Measurements from ENCODE around the gene ILDR2. TPM values are rescaled to one million over a fixed set of nuclear protein-coding genes. Genes with fewer than 3 reads are reported as not detected.

Gene ILDR2
- total RNA-seq, 1 experiment from 2014 or later: not detected

DNA sequence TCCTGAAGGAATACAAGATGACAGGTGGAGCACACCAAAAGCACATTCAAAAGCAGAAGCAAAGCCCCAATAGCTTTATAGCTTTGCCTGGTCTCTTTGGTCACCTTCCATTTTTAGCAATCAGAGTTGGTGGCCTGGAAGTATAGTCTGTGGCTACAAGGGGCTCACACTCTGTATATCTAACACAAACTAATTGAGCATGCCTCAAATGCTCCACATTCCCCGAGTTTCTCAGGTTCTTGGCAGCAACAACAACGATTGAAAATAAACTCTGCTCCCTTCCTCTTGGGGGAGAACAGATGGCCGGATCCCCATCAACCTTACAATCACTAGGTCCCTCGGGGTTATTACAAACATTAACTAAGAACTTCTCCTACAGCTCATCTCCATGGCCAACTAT lies 74.4 kb downstream of the ILDR2 start:
- CTCF ChIA-PET: no interaction called here
- no TSS peak for BruUV-seq (replicated peaks)
- POLR2A ChIA-PET (ENCODE audit: unreplicated experiment): no interaction called here
- DNase-seq: no peak
- H3K27me3 ChIP-seq (ENCODE audit: insufficient read depth, low read depth): no peaks in the 10 kb centered on the region
- H3K27ac ChIP-seq: no peak overlapping the region
- no peaks in the 10 kb centered on the region for H3K9me2 ChIP-seq (ENCODE audit: insufficient read depth)
- H3K4me2 ChIP-seq: no peak overlapping the region
- H3K4me3 ChIP-seq: no peak overlapping the region
- H3F3A ChIP-seq (ENCODE audit: insufficient read depth, low read depth): no peaks in the 10 kb centered on the region
- H2AFZ ChIP-seq: no peak overlapping the region
- H3K79me2 ChIP-seq (ENCODE audit: low read depth): no peaks in the 10 kb centered on the region
- no peaks in the 10 kb centered on the region; the same call in 1 of the 2 replicates for H3K9me3 ChIP-seq (ENCODE audit: insufficient read depth, low read depth)
- no peaks in the 10 kb centered on the region for H4K20me1 ChIP-seq (ENCODE audit: insufficient read depth)
- H3K36me3 ChIP-seq (ENCODE audit: low read depth): no peaks in the 10 kb centered on the region
- TF ChIP-seq, protein P1, sequence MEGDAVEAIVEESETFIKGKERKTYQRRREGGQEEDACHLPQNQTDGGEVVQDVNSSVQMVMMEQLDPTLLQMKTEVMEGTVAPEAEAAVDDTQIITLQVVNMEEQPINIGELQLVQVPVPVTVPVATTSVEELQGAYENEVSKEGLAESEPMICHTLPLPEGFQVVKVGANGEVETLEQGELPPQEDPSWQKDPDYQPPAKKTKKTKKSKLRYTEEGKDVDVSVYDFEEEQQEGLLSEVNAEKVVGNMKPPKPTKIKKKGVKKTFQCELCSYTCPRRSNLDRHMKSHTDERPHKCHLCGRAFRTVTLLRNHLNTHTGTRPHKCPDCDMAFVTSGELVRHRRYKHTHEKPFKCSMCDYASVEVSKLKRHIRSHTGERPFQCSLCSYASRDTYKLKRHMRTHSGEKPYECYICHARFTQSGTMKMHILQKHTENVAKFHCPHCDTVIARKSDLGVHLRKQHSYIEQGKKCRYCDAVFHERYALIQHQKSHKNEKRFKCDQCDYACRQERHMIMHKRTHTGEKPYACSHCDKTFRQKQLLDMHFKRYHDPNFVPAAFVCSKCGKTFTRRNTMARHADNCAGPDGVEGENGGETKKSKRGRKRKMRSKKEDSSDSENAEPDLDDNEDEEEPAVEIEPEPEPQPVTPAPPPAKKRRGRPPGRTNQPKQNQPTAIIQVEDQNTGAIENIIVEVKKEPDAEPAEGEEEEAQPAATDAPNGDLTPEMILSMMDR (conservative IDR thresholded peaks at IDR 0.05): no peak
- TF ChIP-seq EZH2 (IDR thresholded peaks at IDR 0.05; ENCODE audit: low read depth): no peak
- H3K4me1 ChIP-seq (replicated peaks; ENCODE audit: insufficient read depth): peaks cover 8% of the 10 kb centered on the region; the same call in 1 of the 2 replicates
- intact Hi-C loops (cut with micrococcal nuclease; ENCODE audit: unreplicated experiment): no loop called here

DNA sequence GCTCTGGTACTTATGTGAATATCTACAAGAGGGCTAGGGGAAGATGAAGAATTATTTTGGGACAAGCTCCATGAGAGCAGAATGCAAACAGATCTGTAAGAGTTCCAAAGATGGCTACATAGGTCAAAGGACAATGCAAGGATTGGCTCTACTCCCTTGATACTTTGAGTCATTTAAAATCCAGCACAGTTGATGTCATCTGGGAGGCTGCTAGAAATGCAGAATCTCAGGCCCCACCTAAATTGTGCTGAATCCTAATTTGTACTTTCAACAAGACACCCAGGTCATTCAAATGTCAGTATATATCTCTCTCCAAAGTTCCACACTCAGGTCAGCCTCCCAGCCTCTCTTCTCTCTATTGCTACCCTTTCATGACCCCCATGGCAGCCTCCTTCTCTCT lies 75.6 kb downstream of the ILDR2 start:
- intact Hi-C loops (cut with micrococcal nuclease; ENCODE audit: unreplicated experiment): no loop called here
- no peaks in the 10 kb centered on the region for H3K27me3 ChIP-seq (ENCODE audit: insufficient read depth, low read depth)
- BruUV-seq (replicated peaks): no TSS peak

DNA sequence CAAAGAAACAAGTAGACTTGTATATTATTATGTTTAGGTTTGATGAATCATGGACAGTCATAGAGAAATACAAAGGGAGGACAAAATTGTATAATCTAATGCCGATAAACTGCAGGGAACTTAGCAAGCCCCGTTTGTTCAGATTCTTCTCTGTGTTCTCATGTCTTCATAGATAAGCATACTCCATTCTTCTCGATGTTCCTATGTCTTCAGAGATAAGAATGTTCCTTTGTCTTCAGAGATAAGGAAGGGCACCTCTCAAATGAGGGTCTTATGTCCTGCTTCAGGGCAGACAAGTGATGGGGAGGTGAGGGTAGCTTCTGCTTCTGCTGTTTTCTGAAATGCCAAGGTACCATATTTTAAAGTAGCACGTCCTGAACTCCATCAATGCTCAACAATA lies 79.6 kb downstream of the ILDR2 start:
- Histone ChIP-seq H3K9me2 (ENCODE audit: insufficient read depth) (no peaks in the 10 kb centered on the region), H3K27ac (no peak overlapping the region), H4K20me1 (ENCODE audit: insufficient read depth) (no peaks in the 10 kb centered on the region), H3K36me3 (ENCODE audit: low read depth) (no peaks in the 10 kb centered on the region), H3K4me1 (replicated peaks; ENCODE audit: insufficient read depth) (no peaks in the 10 kb centered on the region), H3K27me3 (ENCODE audit: insufficient read depth, low read depth) (no peaks in the 10 kb centered on the region), H3F3A (ENCODE audit: insufficient read depth, low read depth) (no peaks in the 10 kb centered on the region), H3K9me3 (ENCODE audit: insufficient read depth, low read depth) (no peaks in the 10 kb centered on the region; the same call in 1 of the 2 replicates), H3K4me2 (no peak overlapping the region), H2AFZ (no peak overlapping the region; the same call in 1 of the 2 replicates), H3K79me2 (ENCODE audit: low read depth) (no peaks in the 10 kb centered on the region), H3K4me3 (no peak overlapping the region)
- CTCF ChIA-PET: no interaction called here
- POLR2A ChIA-PET (ENCODE audit: unreplicated experiment): no interaction called here
- TF ChIP-seq, protein P1 (conservative IDR thresholded peaks at IDR 0.05): no peak
- no peak for TF ChIP-seq EZH2 (IDR thresholded peaks at IDR 0.05; ENCODE audit: low read depth)
- intact Hi-C loops (cut with micrococcal nuclease; ENCODE audit: unreplicated experiment): no loop called here
- DNase-seq: no peak
- BruUV-seq (replicated peaks): no TSS peak

More for the DNA sequence above, 75.6 kb downstream of the ILDR2 start:
- no peaks in the 10 kb centered on the region for H3K4me1 ChIP-seq (replicated peaks; ENCODE audit: insufficient read depth)
- no peaks in the 10 kb centered on the region; the same call in 1 of the 2 replicates for H3K9me3 ChIP-seq (ENCODE audit: insufficient read depth, low read depth)
- H3K4me2 ChIP-seq: no peak overlapping the region
- H3F3A ChIP-seq (ENCODE audit: insufficient read depth, low read depth): no peaks in the 10 kb centered on the region
- DNase-seq: no peak
- no peaks in the 10 kb centered on the region for H3K36me3 ChIP-seq (ENCODE audit: low read depth)
- no peak overlapping the region for H3K27ac ChIP-seq
- no peaks in the 10 kb centered on the region for H3K9me2 ChIP-seq (ENCODE audit: insufficient read depth)
- H4K20me1 ChIP-seq (ENCODE audit: insufficient read depth): no peaks in the 10 kb centered on the region
- no peak for TF ChIP-seq EZH2 (IDR thresholded peaks at IDR 0.05; ENCODE audit: low read depth)
- TF ChIP-seq, protein P1 (conservative IDR thresholded peaks at IDR 0.05): no peak
- H3K79me2 ChIP-seq (ENCODE audit: low read depth): no peaks in the 10 kb centered on the region
- H2AFZ ChIP-seq: no peak overlapping the region
- no peak overlapping the region for H3K4me3 ChIP-seq
- CTCF ChIA-PET: no interaction called here
- POLR2A ChIA-PET (ENCODE audit: unreplicated experiment): no interaction called here
